HG03064 (cell line): Measurements from ENCODE around the gene CA11.

ENCODE experiments used
- ATAC-seq: cut with Tn5 transposase; IDR thresholded peaks from one replicate; pipeline ENCODE4 v1.9.1; 2021; ENCODE audit warnings: low read depth; ENCODE audit not compliant: unreplicated experiment

Gene CA11

DNA sequence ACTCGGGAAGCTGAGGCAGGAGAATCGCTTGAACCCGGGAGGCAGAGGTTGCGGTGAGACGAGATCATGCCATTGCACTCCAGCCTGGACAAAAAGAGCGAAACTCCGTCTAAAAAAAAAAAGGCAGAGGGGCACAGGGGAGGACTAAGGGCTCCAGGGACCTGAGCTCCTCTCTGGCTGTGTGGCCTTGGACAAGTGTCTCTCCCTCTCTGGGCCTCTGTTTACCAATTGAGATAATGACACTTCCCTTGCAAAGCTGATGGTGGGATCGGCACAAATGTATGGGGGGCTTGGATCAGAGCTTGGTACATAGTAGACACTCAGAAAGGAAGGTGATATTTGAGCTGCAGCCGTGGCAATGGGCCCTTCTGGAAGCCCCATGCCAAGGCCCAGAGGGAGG, 50.8 kb downstream of the CA11 start:
- ATAC-seq, result no peak

DNA sequence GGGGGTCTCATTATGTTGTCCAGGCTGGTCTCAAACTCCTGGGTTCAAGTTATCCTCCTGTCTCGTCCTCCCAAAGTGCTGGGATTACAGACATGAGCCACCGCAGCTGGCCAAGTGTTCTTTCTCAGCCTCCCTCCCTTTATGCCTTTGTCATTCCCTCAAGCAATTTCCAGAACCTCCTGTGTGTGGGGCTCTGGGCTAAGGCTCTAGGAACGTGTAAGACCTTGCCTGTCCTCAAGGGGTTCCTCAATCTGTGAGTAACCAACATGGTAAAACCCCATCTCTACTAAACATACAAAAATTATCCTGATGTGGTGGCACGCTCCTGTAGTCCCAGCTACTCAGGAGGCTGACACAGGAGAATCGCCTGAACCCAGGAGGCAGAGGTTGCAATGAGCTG, 55.0 kb downstream of the CA11 start:
- ATAC-seq, result no peak

DNA sequence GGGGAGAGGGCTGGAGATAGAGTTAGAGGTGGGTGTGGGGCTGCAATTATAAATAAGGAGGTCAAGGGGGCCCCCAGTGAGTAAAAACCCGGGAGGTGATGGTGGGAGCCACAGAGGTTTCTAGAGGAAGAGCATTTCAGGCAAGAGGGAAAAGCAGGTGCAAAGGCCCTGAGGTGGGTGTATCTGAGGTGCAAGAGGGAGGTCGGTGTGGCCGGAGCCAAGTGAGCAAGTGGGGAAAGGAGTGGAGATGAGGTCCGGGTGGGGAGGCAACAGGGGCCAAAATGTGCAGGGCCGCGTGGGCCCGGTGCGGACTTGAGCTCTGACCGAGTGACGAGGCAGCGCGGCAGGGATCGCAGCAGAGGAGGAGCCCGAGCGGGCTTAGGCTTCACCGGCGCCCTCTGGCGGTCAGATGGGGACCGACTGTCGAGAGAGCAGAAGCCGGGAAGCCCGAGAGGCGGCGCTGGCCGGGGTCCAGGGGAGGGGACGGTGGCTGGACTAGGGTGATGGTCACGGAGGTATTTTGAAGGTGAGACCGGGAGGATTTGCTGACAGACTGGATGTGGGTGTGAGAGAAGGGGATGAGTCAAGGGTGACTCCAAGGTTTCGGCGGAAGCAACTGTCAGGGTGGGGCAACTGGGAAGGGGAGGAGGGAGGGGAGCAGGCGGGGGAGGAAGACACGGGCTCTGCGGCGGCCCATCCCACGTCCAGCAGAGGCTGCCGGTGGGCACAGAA, 57.2 kb downstream of the CA11 start:
- no peak for ATAC-seq
